Loucy (cell line): Measurements from ENCODE around the gene HYLS1.

Source experiments
- CTCF ChIP-seq: fragments of 200-600 bp; sonication (generic); conservative IDR thresholded peaks from 2 replicates; pipeline ENCODE4 v1.5.1; 2014; ENCODE audit warnings: mild to moderate bottlenecking, antibody characterized with exemption, low read length
- EZH2phosphoT487 ChIP-seq: fragments of 200-600 bp; IDR thresholded peaks from 2 replicates; pipeline ENCODE4 v1.6.1; 2018; ENCODE audit warnings: antibody characterized with exemption, mild to moderate bottlenecking, moderate library complexity, borderline replicate concordance

GRCh38 chr11:125846188-125846587 is 41.3 kb upstream of the HYLS1 start:
- no peak for TF ChIP-seq CTCF
- no peak for TF ChIP-seq EZH2phosphoT487
